ENCODE results near the gene PPIL4. TPM values are rescaled to one million over a fixed set of nuclear protein-coding genes. Genes with fewer than 3 reads are reported as not detected.

Gene PPIL4
- total and polyA plus RNA-seq, 2 of the 13 experiments (the other 11 are each of a cell fraction or from before 2014, with no cell fraction given) = 5.5 to 46.0 TPM

- no peak for TF ChIP-seq E2F5 (CRISPR knock-in tag; conservative IDR thresholded peaks at IDR 0.05)
- peak; percentile 73 for TF ChIP-seq STAG1 (CRISPR knock-in tag; IDR thresholded peaks at IDR 0.05)
- 0 out of 2 replicates have a peak, but pooled peaks have one; percentile 2 for TF ChIP-seq HNF4A (CRISPR knock-in tag; IDR thresholded peaks at IDR 0.05)
- TF ChIP-seq ERF (CRISPR knock-in tag; IDR thresholded peaks at IDR 0.05) = 0 out of 2 replicates have a peak, but pooled peaks have one; percentile 45
- TF ChIP-seq HMG20A (CRISPR knock-in tag; IDR thresholded peaks at IDR 0.05; ENCODE audit: borderline replicate concordance) = no peak
- no peak for TF ChIP-seq BCLAF1 (IDR thresholded peaks at IDR 0.05)
- TF ChIP-seq ARNT2 (CRISPR knock-in tag; IDR thresholded peaks at IDR 0.05; ENCODE audit: low read depth) = no peak
- TF ChIP-seq, protein P1, sequence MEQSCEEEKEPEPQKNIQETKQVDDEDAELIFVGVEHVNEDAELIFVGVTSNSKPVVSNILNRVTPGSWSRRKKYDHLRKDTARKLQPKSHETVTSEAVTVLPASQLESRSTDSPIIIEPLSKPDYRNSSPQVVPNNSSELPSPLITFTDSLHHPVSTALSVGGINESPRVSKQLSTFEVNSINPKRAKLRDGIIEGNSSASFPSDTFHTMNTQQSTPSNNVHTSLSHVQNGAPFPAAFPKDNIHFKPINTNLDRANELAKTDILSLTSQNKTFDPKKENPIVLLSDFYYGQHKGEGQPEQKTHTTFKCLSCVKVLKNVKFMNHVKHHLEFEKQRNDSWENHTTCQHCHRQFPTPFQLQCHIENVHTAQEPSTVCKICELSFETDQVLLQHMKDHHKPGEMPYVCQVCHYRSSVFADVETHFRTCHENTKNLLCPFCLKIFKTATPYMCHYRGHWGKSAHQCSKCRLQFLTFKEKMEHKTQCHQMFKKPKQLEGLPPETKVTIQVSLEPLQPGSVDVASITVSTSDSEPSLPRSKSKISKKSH (CRISPR knock-in tag; IDR thresholded peaks at IDR 0.05; ENCODE audit: borderline replicate concordance) = no peak
- 0 out of 2 replicates have a peak, but pooled peaks have one; percentile 40 for TF ChIP-seq RFXAP (CRISPR knock-in tag; IDR thresholded peaks at IDR 0.05; ENCODE audit: borderline replicate concordance)
- no peak; the same call in 1 of the 2 replicates for TF ChIP-seq ETV6 (CRISPR knock-in tag; conservative IDR thresholded peaks at IDR 0.05)
- TF ChIP-seq PAF1 (CRISPR knock-in tag; IDR thresholded peaks at IDR 0.05) = no peak
- peak; percentile 79 for TF ChIP-seq MAZ (IDR thresholded peaks at IDR 0.05; ENCODE audit: borderline replicate concordance, low read depth, low read length)
- TF ChIP-seq MAZ (CRISPR knock-in tag; IDR thresholded peaks at IDR 0.05; ENCODE audit: low read depth) = no peak; the same call in 1 of the 2 replicates
- no peak; the same call in 1 of the 2 replicates for TF ChIP-seq AKAP8 (CRISPR knock-in tag; IDR thresholded peaks at IDR 0.05)
- TF ChIP-seq ARNT (IDR thresholded peaks at IDR 0.05) = no peak
- 0 out of 2 replicates have a peak, but pooled peaks have one; percentile 41 for TF ChIP-seq ZNF639 (CRISPR knock-in tag; conservative IDR thresholded peaks at IDR 0.05)
- TF ChIP-seq SNAI1 (CRISPR knock-in tag; IDR thresholded peaks at IDR 0.05; ENCODE audit: borderline replicate concordance) = no peak
- TF ChIP-seq, protein P2, sequence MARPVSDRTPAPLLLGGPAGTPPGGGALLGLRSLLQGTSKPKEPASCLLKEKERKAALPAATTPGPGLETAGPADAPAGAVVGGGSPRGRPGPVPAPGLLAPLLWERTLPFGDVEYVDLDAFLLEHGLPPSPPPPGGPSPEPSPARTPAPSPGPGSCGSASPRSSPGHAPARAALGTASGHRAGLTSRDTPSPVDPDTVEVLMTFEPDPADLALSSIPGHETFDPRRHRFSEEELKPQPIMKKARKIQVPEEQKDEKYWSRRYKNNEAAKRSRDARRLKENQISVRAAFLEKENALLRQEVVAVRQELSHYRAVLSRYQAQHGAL (CRISPR knock-in tag; IDR thresholded peaks at IDR 0.05; ENCODE audit: not compliant biosample characterization) = no peak
- TF ChIP-seq, protein P3, sequence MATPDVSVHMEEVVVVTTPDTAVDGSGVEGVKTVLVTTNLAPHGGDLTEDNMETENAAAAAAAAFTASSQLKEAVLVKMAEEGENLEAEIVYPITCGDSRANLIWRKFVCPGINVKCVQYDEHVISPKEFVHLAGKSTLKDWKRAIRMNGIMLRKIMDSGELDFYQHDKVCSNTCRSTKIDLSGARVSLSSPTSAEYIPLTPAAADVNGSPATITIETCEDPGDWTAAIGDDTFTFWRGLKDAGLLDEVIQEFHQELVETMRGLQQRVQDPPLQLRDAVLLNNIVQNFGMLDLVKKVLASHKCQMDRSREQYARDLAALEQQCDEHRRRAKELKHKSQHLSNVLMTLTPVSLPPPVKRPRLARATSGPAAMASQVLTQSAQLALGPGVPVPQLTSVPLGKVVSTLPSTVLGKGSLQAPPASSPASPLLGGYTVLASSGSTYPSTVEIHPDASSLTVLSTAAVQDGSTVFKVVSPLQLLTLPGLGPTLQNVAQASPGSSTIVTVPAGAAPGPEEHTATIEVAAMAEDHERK (CRISPR knock-in tag; IDR thresholded peaks at IDR 0.05; ENCODE audit: low read depth) = 0 out of 2 replicates have a peak, but pooled peaks have one; percentile 28
- TF ChIP-seq YEATS2 (CRISPR knock-in tag; IDR thresholded peaks at IDR 0.05; ENCODE audit: borderline replicate concordance) = no peak
Measured at GRCh38 chr6:149565527-149566409, 19.9 kb upstream of the PPIL4 start, which contains the start of gene GINM1 (continued).
